ENCODE data around the gene STARD3.

STARD3 gene

GRCh38 chr17:39604911-39605491 lies 31.9 kb upstream of the STARD3 start:
- no peak for DNase-seq

- DNase-seq: no peak
These were observed 31.2 kb upstream of the STARD3 start for GRCh38 chr17:39605492-39606433.

GRCh38 chr17:39606434-39607056 lies 30.4 kb upstream of the STARD3 start:
- DNase-seq: no peak

- DNase-seq: no peak
These were observed 29.7 kb upstream of the STARD3 start for GRCh38 chr17:39607057-39607850.

GRCh38 chr17:39607851-39608130 lies 29.2 kb upstream of the STARD3 start, which contains the start of gene NEUROD2:
TSS of gene NEUROD2 (minus strand) at chr17:39607920. CDS start at chr17:39606599, 1,321 bp downstream.
- DNase-seq: no peak

GRCh38 chr17:39608142-39608981 lies 28.6 kb upstream of the STARD3 start:
- DNase-seq: no peak

GRCh38 chr17:39609416-39610025 lies 27.4 kb upstream of the STARD3 start:
- no peak for DNase-seq

- no peak for DNase-seq
These were observed 25.4 kb upstream of the STARD3 start for GRCh38 chr17:39611401-39612112.

- no peak for DNase-seq
These were observed 24.6 kb upstream of the STARD3 start for GRCh38 chr17:39612291-39612894.

GRCh38 chr17:39612935-39613464 lies 23.9 kb upstream of the STARD3 start:
- DNase-seq: no peak

GRCh38 chr17:39614545-39615157 lies 22.3 kb upstream of the STARD3 start:
- no peak for DNase-seq

- DNase-seq: no peak
These were observed 21.5 kb upstream of the STARD3 start for GRCh38 chr17:39615434-39615833.

GRCh38 chr17:39617100-39617445 lies 19.9 kb upstream of the STARD3 start:
- no peak for DNase-seq

GRCh38 chr17:39617446-39618245 lies 19.3 kb upstream of the STARD3 start:
- peak; percentile 43 to 60 for DNase-seq

- DNase-seq: no peak
These were observed 18.6 kb upstream of the STARD3 start for GRCh38 chr17:39618246-39618913.

- DNase-seq: no peak
These were observed 17.8 kb upstream of the STARD3 start for GRCh38 chr17:39618956-39619785.

GRCh38 chr17:39619786-39620101 lies 17.2 kb upstream of the STARD3 start:
- no peak for DNase-seq

Measured in stimulated activated CD4-positive, alpha-beta T cell treated with anti-CD3 and anti-CD28 coated beads, Interleukin-4, amount 100 ng/mL, for 4 hours (primary cell).